Measurements from ENCODE around the gene IRF2BP1. TPM values are rescaled to one million over a fixed set of nuclear protein-coding genes. Genes with fewer than 3 reads are reported as not detected.
A peak's percentile ranks its signal among the peaks of the same experiment; 100 is the strongest.

The IRF2BP1 gene
- total RNA-seq, 1 experiment from 2014 or later: 24.7 TPM

GRCh38 chr19:45902651-45903625 is 17.0 kb upstream of the IRF2BP1 start:
- ChIA-PET CTCF (interaction anchor here (0.5 to 1.3 kb wide), 6 partner anchors 31 to 225 kb away, joined by 3 to 7 read pairs (median 4); partner anchors contain the start of gene DMPK), POLR2A (ENCODE audit: unreplicated experiment) (interaction anchor here (0.5 to 1.1 kb wide), 10 partner anchors 15 to 549 kb away, joined by 3 to 15 read pairs (median 6); partner anchors contain the start of genes CCDC61 and RTN2)
- Histone ChIP-seq H3K36me3 (ENCODE audit: low read depth) (peaks cover 16% of the 10 kb centered on the region; the same call in 1 of the 2 replicates), H3K79me2 (ENCODE audit: low read depth) (peaks cover 17% of the 10 kb centered on the region), H3K9me2 (ENCODE audit: insufficient read depth) (no peaks in the 10 kb centered on the region), H3K4me3 (peak overlapping the region; percentile 95), H2AFZ (peak overlapping the region; percentile 86), H3K4me2 (peak overlapping the region; percentile 99), H3K9me3 (ENCODE audit: insufficient read depth, low read depth) (no peaks in the 10 kb centered on the region), H4K20me1 (ENCODE audit: insufficient read depth) (no peaks in the 10 kb centered on the region), H3F3A (ENCODE audit: insufficient read depth, low read depth) (peaks cover 41% of the 10 kb centered on the region), H3K4me1 (replicated peaks; ENCODE audit: insufficient read depth) (peaks cover 32% of the 10 kb centered on the region), H3K27me3 (ENCODE audit: insufficient read depth, low read depth) (no peaks in the 10 kb centered on the region), H3K27ac (peak overlapping the region; percentile 7)
- TF ChIP-seq CTCF (conservative IDR thresholded peaks at IDR 0.05) (no peak), EZH2 (IDR thresholded peaks at IDR 0.05; ENCODE audit: low read depth) (no peak)
- intact Hi-C loops (cut with micrococcal nuclease; ENCODE audit: unreplicated experiment): no loop called here
- BruUV-seq (replicated peaks): TSS peak; percentile 99
- peak; percentile 94 to 99 for DNase-seq

- intact Hi-C loops (cut with micrococcal nuclease; ENCODE audit: unreplicated experiment): no loop called here
- H3K9me2 ChIP-seq (ENCODE audit: insufficient read depth): no peaks in the 10 kb centered on the region
- H3K9me3 ChIP-seq (ENCODE audit: insufficient read depth, low read depth): no peaks in the 10 kb centered on the region
- H3K4me2 ChIP-seq: peak within 1 kb of the TSS; percentile 99
- H3K27ac ChIP-seq: peak within 1 kb of the TSS; percentile 7
- peaks cover 32% of the 10 kb centered on the region for H3K4me1 ChIP-seq (replicated peaks; ENCODE audit: insufficient read depth)
- peak within 1 kb of the TSS; percentile 95 for H3K4me3 ChIP-seq
- no peaks in the 10 kb centered on the region for H4K20me1 ChIP-seq (ENCODE audit: insufficient read depth)
- BruUV-seq (replicated peaks): no TSS peak
- peaks cover 17% of the 10 kb centered on the region for H3K79me2 ChIP-seq (ENCODE audit: low read depth)
- DNase-seq: no peak
- CTCF ChIA-PET: interaction anchor here (0.6 to 1.3 kb wide), 5 partner anchors 85 to 224 kb away, joined by 3 to 15 read pairs (median 4); partner anchors contain the start of gene DMPK
- POLR2A ChIA-PET (ENCODE audit: unreplicated experiment): interaction anchor here (0.5 to 1.1 kb wide), 8 partner anchors 39 to 405 kb away, joined by 3 to 14 read pairs (median 4); partner anchors contain the start of genes CCDC61 and RTN2
- no peak for TF ChIP-seq CTCF (conservative IDR thresholded peaks at IDR 0.05)
- no peak for TF ChIP-seq EZH2 (IDR thresholded peaks at IDR 0.05; ENCODE audit: low read depth)
- H3K36me3 ChIP-seq (ENCODE audit: low read depth): peaks cover 16% of the 10 kb centered on the region; the same call in 1 of the 2 replicates
- peaks cover 41% of the 10 kb centered on the region for H3F3A ChIP-seq (ENCODE audit: insufficient read depth, low read depth)
- H3K27me3 ChIP-seq (ENCODE audit: insufficient read depth, low read depth): no peaks in the 10 kb centered on the region
- H2AFZ ChIP-seq: peak within 1 kb of the TSS; percentile 97
Measured at GRCh38 chr19:45901912-45902650, 16.1 kb upstream of the IRF2BP1 start, which contains the start of gene MYPOP. Gene MYPOP, minus strand, starts transcription at chr19:45902613. Its CDS starts 840 bp downstream, at chr19:45901773.

All from PC-9 (cell line).